GM19193 (cell line): ENCODE data around the gene CRTC2.

Experiments
- POLR2A ChIP-seq: IDR thresholded peaks from 4 replicates; pipeline ENCODE4 v1.6.1; 2011; ENCODE audit not compliant: insufficient read depth, insufficient read length; ENCODE audit errors: extremely low read depth

The CRTC2 gene, protein sequence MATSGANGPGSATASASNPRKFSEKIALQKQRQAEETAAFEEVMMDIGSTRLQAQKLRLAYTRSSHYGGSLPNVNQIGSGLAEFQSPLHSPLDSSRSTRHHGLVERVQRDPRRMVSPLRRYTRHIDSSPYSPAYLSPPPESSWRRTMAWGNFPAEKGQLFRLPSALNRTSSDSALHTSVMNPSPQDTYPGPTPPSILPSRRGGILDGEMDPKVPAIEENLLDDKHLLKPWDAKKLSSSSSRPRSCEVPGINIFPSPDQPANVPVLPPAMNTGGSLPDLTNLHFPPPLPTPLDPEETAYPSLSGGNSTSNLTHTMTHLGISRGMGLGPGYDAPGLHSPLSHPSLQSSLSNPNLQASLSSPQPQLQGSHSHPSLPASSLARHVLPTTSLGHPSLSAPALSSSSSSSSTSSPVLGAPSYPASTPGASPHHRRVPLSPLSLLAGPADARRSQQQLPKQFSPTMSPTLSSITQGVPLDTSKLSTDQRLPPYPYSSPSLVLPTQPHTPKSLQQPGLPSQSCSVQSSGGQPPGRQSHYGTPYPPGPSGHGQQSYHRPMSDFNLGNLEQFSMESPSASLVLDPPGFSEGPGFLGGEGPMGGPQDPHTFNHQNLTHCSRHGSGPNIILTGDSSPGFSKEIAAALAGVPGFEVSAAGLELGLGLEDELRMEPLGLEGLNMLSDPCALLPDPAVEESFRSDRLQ

DNA sequence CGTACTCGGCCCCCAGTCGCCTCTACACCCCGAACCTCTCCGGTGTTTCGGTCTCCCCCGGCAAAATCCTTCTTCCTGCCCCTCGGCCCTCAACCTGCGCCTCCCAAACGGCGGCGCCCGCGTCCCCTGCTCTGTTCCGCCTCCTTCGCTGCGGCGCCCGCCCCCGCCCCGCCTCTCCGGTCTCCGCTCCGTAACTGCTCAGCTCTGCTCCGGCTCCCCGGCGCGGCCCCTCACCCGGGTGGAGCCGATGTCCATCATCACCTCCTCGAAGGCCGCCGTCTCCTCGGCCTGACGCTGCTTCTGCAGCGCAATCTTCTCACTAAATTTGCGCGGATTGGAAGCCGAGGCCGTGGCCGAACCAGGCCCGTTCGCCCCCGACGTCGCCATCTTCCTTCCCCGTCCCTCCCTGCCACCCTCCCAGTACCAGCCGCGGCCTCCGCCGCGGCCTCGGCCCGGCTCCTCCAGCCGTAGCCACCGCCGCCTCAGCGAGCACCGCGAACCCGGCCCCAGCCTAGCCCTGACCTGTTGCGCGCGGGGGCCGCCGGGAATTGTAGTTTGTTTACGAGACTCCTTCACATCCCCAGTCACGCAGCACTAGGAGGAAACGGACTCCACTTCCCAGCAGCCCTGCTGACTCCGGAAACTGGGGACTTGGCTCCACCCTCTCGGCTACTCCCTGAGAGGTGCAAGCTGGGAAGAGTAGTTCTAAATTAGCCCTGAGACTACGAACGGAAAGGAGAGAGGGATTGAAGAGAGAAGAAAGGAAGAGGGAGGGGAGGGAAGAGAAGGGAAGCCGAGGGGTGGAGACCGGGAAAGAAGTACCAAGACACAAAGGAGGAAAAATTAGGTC is at the start of gene CRTC2:
TSS of gene CRTC2 (minus strand) at position 502 of the 850 bp plus-strand sequence. CDS start at position 387, 115 bp downstream.
- peak; percentile 69 for TF ChIP-seq POLR2A

DNA sequence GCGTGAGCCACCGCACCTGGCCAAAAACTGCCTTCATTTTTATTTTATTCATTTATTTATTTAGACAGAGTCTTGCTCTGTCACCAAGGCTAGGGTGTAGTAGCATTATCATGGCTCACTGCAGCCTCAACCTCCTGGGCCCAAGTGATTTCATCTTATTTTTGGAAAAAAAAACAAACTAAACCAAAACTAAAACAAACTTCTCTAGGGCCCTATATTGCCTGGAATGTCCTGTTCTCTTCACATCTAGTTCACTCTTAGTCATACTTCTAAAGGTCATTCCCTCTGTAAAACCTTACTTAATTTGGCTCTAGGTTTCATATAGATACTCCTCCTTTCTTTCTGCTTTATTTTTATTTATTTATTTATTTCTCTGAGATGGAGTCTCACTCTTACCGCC is 47.7 kb upstream of the CRTC2 start:
- TF ChIP-seq POLR2A, result no peak

GRCh38 chr1:154000420-154000819 is 42.0 kb upstream of the CRTC2 start:
- no peak for TF ChIP-seq POLR2A

GRCh38 chr1:153995640-153996039 is 37.2 kb upstream of the CRTC2 start:
- no peak for TF ChIP-seq POLR2A

DNA sequence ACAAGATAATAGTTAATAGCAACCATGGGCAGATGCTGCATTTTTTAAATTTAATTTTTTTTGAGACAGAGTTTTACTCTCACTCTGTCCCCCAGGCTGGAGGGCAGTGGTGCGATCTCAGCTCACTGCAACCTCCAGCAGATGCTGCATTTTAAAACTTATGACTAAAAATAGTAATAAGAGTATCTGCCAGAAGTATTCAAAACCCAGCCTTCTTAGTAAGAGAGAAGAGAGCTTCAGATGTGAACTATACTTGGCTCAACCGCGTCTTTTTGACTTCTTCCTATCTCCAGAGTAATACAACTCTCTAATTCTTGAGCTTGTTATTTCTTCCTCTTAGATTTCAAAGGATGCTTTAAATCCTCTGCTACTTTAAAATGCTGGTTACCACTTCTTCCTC is 36.8 kb upstream of the CRTC2 start:
- TF ChIP-seq POLR2A, result no peak

DNA sequence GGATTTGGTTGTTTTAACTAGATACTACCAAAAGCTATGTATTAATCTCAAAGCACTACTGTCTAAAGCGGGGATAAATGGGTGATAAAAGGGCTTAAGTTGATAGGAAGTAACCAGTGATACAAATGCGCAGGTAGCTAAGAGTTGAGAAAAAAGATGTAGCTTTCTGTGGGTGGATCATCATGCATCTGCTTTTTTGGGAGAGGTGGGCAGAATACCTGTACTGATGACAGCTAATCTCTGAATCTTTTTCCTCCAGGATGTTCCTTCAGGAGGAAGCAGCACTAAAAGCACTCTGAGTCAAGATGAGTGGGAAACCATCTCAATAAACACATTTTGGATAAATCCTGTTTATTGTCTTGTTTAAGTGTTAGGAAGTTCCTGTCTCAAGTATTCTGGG is 33.4 kb upstream of the CRTC2 start:
- TF ChIP-seq POLR2A, result no peak

DNA sequence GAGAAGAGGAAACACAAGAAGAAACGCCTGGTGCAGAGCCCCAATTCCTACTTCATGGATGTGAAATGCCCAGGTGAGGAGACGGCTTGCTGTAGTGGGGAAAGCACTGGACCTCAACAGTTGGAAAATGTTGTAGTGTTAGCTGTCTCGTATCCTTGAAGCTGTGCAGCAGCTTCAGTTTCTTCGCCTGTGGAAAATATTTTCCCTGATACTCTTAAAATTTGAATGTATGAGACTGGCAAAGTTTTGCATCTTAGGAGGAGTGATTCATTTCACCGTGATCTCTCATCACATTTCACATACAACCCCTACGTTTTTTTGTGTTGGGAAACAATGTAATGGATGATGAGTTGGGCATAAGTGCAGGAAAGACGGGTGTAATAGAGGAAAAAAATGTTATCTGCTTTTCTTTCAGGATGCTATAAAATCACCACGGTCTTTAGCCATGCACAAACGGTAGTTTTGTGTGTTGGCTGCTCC is 32.8 kb upstream of the CRTC2 start:
- no peak for TF ChIP-seq POLR2A

- peak; percentile 100 for TF ChIP-seq POLR2A
These were observed 32.2 kb upstream of the CRTC2 start, which contains the start of gene RPS27 for GRCh38 chr1:153990468-153991150. TSS of gene RPS27 (plus strand) at chr1:153990762. CDS start at chr1:153990797, 35 bp downstream.

DNA sequence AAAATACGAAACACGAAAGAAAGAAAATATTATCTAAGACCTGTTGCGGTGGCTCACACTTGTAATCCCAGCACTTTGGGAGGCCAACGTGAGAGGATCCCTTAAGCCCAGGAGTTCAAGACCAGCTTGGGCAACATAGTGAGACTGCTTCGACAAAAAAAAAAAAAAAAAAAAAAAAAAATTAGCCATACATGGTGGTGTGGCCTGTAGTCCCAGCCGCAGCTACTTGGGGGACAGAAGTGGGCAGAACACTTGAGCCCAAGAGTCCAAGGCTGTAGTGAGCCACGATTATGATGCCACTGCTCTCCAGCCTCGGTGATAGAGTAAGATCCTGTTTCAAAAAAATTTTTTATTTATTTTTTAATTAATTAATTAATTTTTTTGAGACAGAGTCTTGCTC is 29.2 kb upstream of the CRTC2 start:
- no peak for TF ChIP-seq POLR2A

- TF ChIP-seq POLR2A, result no peak
These were observed 27.7 kb upstream of the CRTC2 start, which contains the start of gene RAB13 for GRCh38 chr1:153985941-153986761. TSS of gene RAB13 (minus strand) at chr1:153986339. CDS start at chr1:153986236, 103 bp downstream.

DNA sequence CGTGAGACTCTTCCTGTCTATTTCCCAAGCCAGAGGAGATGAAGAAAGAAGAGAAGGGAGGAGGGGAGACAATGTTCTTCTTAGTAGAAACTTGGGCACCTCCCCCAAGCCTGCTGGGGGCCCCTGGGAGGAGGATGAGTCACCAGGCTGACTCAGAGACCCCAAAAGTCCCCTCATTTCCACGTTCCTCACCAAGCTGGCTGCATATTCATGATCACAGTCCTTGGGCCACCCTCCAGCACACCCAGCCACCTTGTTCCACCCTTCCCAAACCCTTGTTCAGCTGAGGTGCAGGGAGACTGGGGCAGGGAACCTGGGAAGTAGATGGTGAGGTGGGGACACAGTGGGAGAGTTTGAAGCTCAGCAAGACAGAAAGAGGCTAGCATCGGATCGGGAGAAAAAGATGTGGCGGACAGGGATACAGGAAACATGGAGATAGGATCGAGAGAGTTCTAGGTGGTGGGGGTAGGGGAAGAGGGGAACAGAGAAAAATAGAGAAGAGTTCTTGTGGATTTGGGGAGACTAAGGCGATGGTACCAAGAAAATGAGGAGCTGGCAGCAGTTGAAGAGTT is 27.0 kb upstream of the CRTC2 start:
- TF ChIP-seq POLR2A, result peak; percentile 37

DNA sequence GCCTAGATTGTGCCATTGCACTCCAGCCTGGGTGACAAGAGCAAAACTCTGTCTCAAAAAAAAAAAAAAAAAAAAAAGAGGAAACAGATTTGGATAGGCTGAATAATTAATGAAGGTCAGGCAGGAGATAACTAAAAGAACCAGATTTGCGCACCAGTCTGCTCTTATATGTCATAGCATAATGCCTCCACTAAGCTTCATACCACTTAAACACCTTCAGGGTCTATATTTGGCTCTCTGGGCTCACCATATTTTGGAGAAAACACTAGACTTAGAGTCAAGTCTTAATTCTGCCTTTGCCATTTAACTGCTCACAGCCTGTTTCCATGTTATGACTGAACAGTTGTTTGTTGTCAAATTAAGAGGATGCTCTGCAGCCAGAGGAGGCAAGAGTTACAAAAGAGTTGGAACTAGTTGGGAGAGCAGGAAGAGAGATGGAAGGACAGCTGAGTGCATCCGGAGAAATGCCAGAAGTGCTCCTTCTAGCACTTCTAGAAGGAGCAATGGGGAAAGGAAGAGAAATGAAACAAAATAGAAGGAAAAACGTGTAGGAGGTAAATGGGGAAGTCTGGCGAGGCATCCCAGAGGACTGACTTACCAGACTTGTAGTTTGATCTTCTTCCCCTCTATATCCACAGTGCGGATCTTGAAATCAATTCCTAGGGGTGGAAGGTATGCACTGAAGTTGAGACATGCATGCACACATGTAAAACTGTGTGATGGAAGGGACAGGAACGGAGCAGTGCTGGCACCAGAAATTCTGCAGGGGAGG is 25.9 kb upstream of the CRTC2 start:
- TF ChIP-seq POLR2A, result no peak

GRCh38 chr1:153978274-153978909 is 20.0 kb upstream of the CRTC2 start:
- no peak for TF ChIP-seq POLR2A
